SK-N-SH (cell line): Measurements from ENCODE around the gene GAL.

Experiments
- CTCF ChIP-seq: fragments of 200-600 bp; sonication (generic); IDR thresholded peaks from 2 replicates; pipeline ENCODE4 v1.6.1; 2017; ENCODE audit warnings: antibody characterized with exemption, mild to moderate bottlenecking, moderate library complexity
- TF ChIP-seq, protein P1 (sequence below): IDR thresholded peaks from 2 replicates; pipeline ENCODE4 v1.4.0; 2012; ENCODE audit warnings: low read depth

DNA sequence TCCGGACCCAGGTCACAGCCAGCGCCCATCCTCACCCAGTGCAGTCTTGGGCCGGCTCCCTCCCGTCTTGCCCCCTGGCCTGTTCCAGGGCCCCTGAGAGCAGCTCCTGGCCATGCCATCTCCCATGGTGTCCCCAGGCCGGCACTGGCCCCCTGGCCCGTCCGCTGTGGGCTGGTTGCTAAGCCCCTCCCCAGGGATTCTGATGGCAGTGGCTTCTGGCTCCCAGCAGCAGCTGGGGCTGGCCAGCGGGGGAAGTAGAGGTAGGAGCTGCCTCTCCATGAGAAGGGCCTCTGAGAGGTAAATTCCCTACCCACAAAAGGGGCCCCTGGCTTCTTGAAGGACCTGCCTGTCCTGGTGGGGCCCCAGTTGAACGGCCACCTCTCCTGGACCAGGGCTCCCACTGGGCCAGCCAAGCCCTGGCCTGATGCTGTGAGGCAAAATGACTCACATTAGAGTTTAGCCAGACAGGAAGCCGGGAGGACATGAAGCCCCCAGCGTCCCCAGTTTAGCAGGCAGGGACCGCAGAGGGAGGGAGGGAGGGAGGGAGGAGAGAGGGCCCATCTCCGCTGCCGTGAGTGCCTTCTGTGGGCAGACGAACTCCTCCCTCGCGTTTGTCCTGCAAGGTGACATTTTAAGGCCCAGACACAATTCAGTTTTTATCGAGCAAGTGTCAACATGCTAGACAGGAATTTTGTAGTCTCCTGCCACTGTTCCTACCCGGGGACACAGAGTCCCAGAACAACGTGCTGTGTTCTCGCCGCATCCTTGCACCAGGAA, 32.9 kb upstream of the GAL start:
- no peak for TF ChIP-seq CTCF
- TF ChIP-seq, protein P1, sequence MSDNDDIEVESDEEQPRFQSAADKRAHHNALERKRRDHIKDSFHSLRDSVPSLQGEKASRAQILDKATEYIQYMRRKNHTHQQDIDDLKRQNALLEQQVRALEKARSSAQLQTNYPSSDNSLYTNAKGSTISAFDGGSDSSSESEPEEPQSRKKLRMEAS: no peak
